ENCODE results near the gene PLEK.
"Not testable (repeated sequence)": the region's sequence is repeated elsewhere in the genome, so short reads cannot be mapped to it uniquely, and the experiment has no call there.

PLEK gene

GRCh38 chr2:68365087-68365486 is at the start of gene PLEK:
Gene PLEK (plus strand): TSS chr2:68365282. CDS start chr2:68365352, 70 bp downstream.
- DNase-seq = no peak

GRCh38 chr2:68316111-68316510 is 49.0 kb upstream of the PLEK start:
- no peak for DNase-seq

GRCh38 chr2:68317971-68318913 is 46.8 kb upstream of the PLEK start:
- no peak for DNase-seq

DNA sequence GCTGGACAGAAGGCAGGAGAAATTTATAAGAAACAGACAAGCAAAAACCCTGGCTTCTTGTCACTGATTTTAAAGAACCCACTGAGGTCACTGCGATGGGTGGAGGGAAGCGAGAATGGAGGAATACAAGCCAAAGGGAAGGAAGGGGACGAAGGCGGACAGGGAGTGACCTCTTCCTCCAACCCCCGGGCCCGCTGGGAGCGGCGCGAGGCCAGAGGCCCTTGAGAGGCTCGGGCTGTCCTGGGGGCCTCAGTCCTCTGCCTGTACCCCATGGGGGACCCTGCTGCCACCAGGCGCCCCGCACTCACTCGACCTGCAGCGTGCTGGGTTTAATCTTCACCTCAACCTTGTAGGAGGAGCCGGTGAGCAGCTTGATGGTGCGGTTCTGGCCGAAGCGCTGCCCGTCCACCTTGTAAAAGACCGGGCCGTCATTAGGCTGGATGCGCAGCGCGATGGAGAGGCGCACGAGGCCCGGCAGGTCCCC is 46.1 kb upstream of the PLEK start:
- no peak for DNase-seq

- no peak for DNase-seq
Measured at GRCh38 chr2:68319398-68320117, 45.5 kb upstream of the PLEK start, which contains the start of gene CNRIP1. Gene CNRIP1 (minus strand): TSS chr2:68319949. CDS start chr2:68319400, 549 bp downstream.

GRCh38 chr2:68320118-68320641 is 44.9 kb upstream of the PLEK start:
- DNase-seq = no peak

DNA sequence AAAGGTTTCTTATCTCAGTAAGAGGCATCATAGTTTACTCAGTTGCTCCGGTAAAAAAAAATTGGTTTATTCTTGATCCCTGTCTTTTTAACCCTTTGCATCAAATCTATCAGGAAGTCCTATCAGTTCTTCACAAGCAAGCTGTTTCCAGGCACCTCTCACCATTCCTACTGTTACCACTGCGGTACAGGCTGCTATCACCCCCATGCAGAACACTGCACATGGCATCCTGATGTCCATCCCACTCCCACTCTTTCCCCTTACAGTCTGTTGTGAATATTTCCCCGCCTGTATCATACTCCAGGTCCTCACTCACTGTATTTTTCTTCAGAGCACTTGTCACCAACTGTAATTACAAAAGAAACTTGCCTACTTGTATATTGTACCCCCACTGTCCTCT is 40.0 kb upstream of the PLEK start:
- DNase-seq = no peak

DNA sequence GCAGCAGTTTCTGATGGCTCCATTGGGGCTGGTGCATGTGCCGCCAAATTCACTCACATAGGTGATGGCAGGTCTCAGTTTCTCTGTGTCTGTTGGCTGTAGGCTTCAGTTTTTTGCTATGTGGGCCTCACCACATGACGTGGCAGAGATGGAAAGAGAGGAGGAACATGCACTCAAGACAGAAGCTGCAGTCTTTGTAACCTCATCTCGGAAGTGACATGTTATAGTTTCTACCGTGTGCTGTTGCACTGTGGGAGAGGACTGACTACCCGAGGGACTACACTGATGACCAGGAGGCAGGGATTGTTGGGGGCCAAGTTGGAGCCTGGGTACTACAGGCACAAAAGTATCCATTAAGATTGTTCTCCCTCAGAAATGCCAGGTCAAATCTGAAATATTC is 36.2 kb upstream of the PLEK start:
- DNase-seq = no peak

- DNase-seq = no peak
Measured at GRCh38 chr2:68330691-68331090, 34.4 kb upstream of the PLEK start.

- no peak for DNase-seq
Measured at GRCh38 chr2:68333009-68333408, 32.1 kb upstream of the PLEK start.

DNA sequence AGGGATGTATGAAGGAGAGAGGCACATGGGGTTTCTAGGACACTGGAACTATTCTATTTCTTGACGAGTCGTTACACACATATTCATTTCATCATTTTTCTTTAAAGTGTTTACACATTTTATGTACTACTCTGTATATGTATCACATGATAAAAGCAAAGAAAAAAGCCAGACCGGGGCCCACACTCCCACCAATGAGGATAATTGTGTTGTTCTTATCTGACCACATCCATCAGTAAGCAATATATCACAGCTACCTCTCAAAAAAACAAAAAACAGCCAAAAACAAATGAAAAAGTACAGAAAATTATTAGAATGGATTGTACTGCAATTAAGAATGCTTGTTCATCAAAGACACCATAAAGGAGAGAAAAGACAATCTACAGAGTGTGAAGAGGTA is 31.2 kb upstream of the PLEK start:
- no peak for DNase-seq

DNA sequence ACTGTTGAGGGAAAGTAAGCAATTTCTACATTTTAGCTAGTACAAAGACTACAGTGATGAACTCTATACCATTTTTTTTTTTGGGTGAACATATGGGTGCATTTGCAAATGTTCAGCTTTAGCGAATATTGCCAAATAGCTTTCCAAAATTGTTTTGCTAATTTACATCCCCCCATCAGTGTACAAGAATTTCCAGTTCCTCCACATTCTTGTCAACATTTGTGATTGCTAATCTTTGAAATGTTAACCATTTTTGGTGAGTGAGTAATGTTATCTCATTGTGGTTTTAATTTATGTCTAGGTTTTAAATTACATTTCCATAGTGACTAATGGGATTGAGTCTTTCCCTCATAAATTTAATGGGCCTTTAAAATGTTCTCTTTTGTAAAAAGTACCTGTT is 28.9 kb upstream of the PLEK start:
- no peak for DNase-seq

GRCh38 chr2:68340226-68341061 is 24.6 kb upstream of the PLEK start:
- no peak for DNase-seq

- DNase-seq = no peak
Measured at GRCh38 chr2:68341062-68341329, 24.1 kb upstream of the PLEK start.

- DNase-seq = no peak
Measured at GRCh38 chr2:68341583-68341982, 23.5 kb upstream of the PLEK start.

DNA sequence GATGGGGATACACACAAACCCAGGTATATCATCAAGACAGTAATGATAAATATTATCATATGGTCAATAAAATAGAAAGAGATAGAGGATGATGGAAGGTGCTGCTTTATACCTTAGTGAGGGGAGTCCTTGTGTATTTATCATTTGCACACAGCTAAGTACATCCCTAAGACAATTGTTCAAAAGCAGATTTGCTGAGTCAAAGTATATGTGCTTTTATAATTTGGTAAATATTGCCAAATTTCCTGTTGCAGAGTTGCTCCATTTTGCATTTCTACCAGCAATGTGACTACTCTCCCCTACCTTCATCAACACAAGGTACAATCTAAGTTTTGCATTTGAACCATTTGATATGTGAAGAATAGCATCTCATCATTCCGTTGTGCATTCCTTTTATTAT is 22.6 kb upstream of the PLEK start:
- no peak for DNase-seq

GRCh38 chr2:68344031-68344430 is 21.1 kb upstream of the PLEK start:
- DNase-seq = no peak

GRCh38 chr2:68345129-68345875 is 19.8 kb upstream of the PLEK start:
- DNase-seq = no peak

- DNase-seq = not testable (repeated sequence)
Measured at GRCh38 chr2:68349091-68349490, 16.0 kb upstream of the PLEK start.

- no peak for DNase-seq
Measured at GRCh38 chr2:68351997-68352396, 13.1 kb upstream of the PLEK start.

DNA sequence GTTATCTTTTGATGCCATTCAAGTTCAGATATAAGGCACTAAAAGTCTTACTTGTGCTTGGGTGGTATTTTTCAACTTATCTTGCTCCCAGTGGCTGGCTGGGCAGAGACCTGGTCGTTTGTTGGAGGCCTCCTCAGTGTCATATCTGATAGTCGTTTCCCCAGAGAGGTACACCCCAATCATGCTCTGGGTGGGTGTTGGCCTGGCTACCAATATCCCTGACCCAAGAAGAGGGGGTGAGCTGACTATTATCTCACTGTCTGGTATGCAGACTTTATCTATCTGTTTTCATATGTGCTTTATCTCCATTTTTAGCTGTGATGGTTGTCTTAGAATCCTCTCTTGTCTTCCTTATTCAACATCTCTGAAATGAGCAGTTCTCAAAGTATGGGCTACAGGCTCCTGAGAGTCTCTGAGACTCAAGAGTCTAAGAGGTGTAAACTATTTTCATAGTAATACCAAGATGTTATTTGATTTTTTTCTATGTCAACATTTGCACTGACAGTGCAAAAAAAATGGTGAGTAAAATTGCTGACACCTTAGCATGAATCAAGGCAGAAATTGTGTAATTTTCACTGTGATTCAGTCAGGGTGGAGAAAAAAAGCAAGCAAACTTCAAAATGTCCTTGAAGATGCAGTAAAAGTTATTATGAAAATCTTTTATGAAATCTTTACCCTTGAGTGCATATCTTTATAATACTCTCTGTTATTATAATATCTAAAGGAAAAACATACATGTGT is 12.3 kb upstream of the PLEK start:
- no peak for DNase-seq

Data from activated CD4-positive, alpha-beta T cell treated with anti-CD3 and anti-CD28 coated beads for 4 hours (primary cell).